Activated CD8-positive, alpha-beta memory T cell treated with anti-CD3 and anti-CD28 coated beads, Interleukin-2, amount 10 ng/mL, durations not matched to agents 7 days and 5 days (primary cell): Measurements from ENCODE around the gene MYO1E. TPM values are rescaled to one million over a fixed set of nuclear protein-coding genes. Genes with fewer than 3 reads are reported as not detected.

ENCODE experiments used
- ATAC-seq: fragments of 150-1000 bp; cut with Tn5 transposase; one replicate; pipeline ENCODE4 v1.10.0; 2021; ENCODE audit warnings: moderate library complexity
- CTCF ChIA-PET: fragments of 350-600 bp; sonication (Branson Sonifier 250); formaldehyde crosslinking; loops from one replicate; lab custom pipeline; 2021; ENCODE audit warnings: antibody characterized with exemption; lab: Charles Lee
- DNase-seq: peaks from one replicate; pipeline ENCODE4 v3.0.0-alpha.2; 2020
- H3K27ac Mint-ChIP-seq: one replicate; pipeline ENCODE4 v1.8.0; 2021; ENCODE audit warnings: mild to moderate bottlenecking, mixed read lengths
- H3K27me3 Mint-ChIP-seq: one replicate; pipeline ENCODE4 v1.8.0; 2021; ENCODE audit warnings: mixed read lengths
- H3K36me3 Mint-ChIP-seq: one replicate; pipeline ENCODE4 v1.8.0; 2021; ENCODE audit warnings: mild to moderate bottlenecking, mixed read lengths
- H3K4me1 Mint-ChIP-seq: one replicate; pipeline ENCODE4 v1.8.0; 2021; ENCODE audit warnings: mixed read lengths
- H3K4me3 Mint-ChIP-seq: one replicate; pipeline ENCODE4 v1.8.0; 2021; ENCODE audit warnings: mild to moderate bottlenecking, moderate library complexity, mixed read lengths
- H3K9me3 Mint-ChIP-seq: one replicate; pipeline ENCODE4 v1.8.0; 2022; ENCODE audit warnings: low read depth, mixed read lengths
- total RNA-seq, 2 experiments: library from RNA; stranded (reverse); gene quantifications; one replicate each; pipeline ENCODE4 v1.2.3, GENCODE V29; 2021

The MYO1E gene
- total RNA-seq, 2 experiments from 2014 or later, result 60.3 to 224 TPM

GRCh38 chr15:59232476-59232875, 140.2 kb downstream of the MYO1E start:
- Mint-ChIP-seq H3K27me3 (peaks cover 3% of the 10 kb centered on the region), H3K4me3 (no peak overlapping the region), H3K36me3 (peaks cover 6% of the 10 kb centered on the region), H3K9me3 (no peaks in the 10 kb centered on the region), H3K4me1 (peaks cover 8% of the 10 kb centered on the region), H3K27ac (no peak overlapping the region)
- CTCF ChIA-PET, result no interaction called here
- ATAC-seq, result no peak
- no peak for DNase-seq

- peaks cover 3% of the 10 kb centered on the region for H3K27me3 Mint-ChIP-seq
- H3K4me3 Mint-ChIP-seq, result no peak overlapping the region
- H3K4me1 Mint-ChIP-seq, result no peaks in the 10 kb centered on the region
- ATAC-seq, result no peak
- no peaks in the 10 kb centered on the region for H3K9me3 Mint-ChIP-seq
- H3K27ac Mint-ChIP-seq, result no peak overlapping the region
- peaks cover 6% of the 10 kb centered on the region for H3K36me3 Mint-ChIP-seq
- CTCF ChIA-PET, result interaction anchor here (1.3 kb wide), 1 partner anchor 263 kb away, joined by 3 read pairs; no protein-coding TSS in a partner anchor
- no peak for DNase-seq
Measured at GRCh38 chr15:59230531-59231055, 142.1 kb downstream of the MYO1E start.

- Mint-ChIP-seq H3K4me1 (no peaks in the 10 kb centered on the region), H3K9me3 (no peaks in the 10 kb centered on the region), H3K36me3 (peaks cover 6% of the 10 kb centered on the region), H3K4me3 (no peak overlapping the region), H3K27ac (no peak overlapping the region), H3K27me3 (peaks cover 3% of the 10 kb centered on the region)
- DNase-seq (no peak), ATAC-seq (no peak)
- CTCF ChIA-PET, result interaction anchor here (1.2 kb wide), 1 partner anchor 43 kb away, joined by 3 read pairs; no protein-coding TSS in a partner anchor
Measured at GRCh38 chr15:59229453-59229852, 143.2 kb downstream of the MYO1E start.

- H3K27me3 Mint-ChIP-seq, result peaks cover 3% of the 10 kb centered on the region
- ATAC-seq (no peak), DNase-seq (no peak)
- H3K4me3 Mint-ChIP-seq, result no peak overlapping the region
- H3K4me1 Mint-ChIP-seq, result no peaks in the 10 kb centered on the region
- H3K9me3 Mint-ChIP-seq, result no peaks in the 10 kb centered on the region
- CTCF ChIA-PET, result interaction anchor here (1.0 to 1.2 kb wide), 2 partner anchors 18 to 43 kb away, joined by 3 read pairs; no protein-coding TSS in a partner anchor
- no peak overlapping the region for H3K27ac Mint-ChIP-seq
- H3K36me3 Mint-ChIP-seq, result peaks cover 6% of the 10 kb centered on the region
Measured at GRCh38 chr15:59229015-59229414, 143.7 kb downstream of the MYO1E start.

GRCh38 chr15:59227021-59227420, 145.7 kb downstream of the MYO1E start:
- H3K4me3 Mint-ChIP-seq, result no peak overlapping the region
- H3K36me3 Mint-ChIP-seq, result peaks cover 7% of the 10 kb centered on the region
- DNase-seq (no peak), ATAC-seq (no peak)
- no peaks in the 10 kb centered on the region for H3K4me1 Mint-ChIP-seq
- no peaks in the 10 kb centered on the region for H3K9me3 Mint-ChIP-seq
- CTCF ChIA-PET, result no interaction called here
- no peak overlapping the region for H3K27ac Mint-ChIP-seq
- peaks cover 2% of the 10 kb centered on the region for H3K27me3 Mint-ChIP-seq

- Mint-ChIP-seq H3K4me1 (no peaks in the 10 kb centered on the region), H3K9me3 (no peaks in the 10 kb centered on the region)
Measured at GRCh38 chr15:59224474-59224873, 148.2 kb downstream of the MYO1E start.

GRCh38 chr15:59223736-59224135, 148.9 kb downstream of the MYO1E start:
- H3K9me3 Mint-ChIP-seq, result no peaks in the 10 kb centered on the region
- ATAC-seq, result no peak
- no peak overlapping the region for H3K27ac Mint-ChIP-seq
- no peaks in the 10 kb centered on the region for H3K27me3 Mint-ChIP-seq
- H3K4me1 Mint-ChIP-seq, result no peaks in the 10 kb centered on the region
- CTCF ChIA-PET, result interaction anchor here (1.2 kb wide), 1 partner anchor 11 kb away, joined by 4 read pairs; no protein-coding TSS in a partner anchor
- H3K4me3 Mint-ChIP-seq, result no peak overlapping the region
- H3K36me3 Mint-ChIP-seq, result peaks cover 10% of the 10 kb centered on the region
- peak; percentile 22 for DNase-seq

More at GRCh38 chr15:59224474-59224873, 148.2 kb downstream of the MYO1E start:
- no peaks in the 10 kb centered on the region for H3K27me3 Mint-ChIP-seq
- H3K36me3 Mint-ChIP-seq, result peaks cover 10% of the 10 kb centered on the region
- DNase-seq, result peak; percentile 18
- no peak for ATAC-seq
- H3K27ac Mint-ChIP-seq, result no peak overlapping the region
- CTCF ChIA-PET, result interaction anchor here (0.9 to 1.2 kb wide), 3 partner anchors 10 to 150 kb away, joined by 3 to 5 read pairs (median 4); no protein-coding TSS in a partner anchor
- no peak overlapping the region for H3K4me3 Mint-ChIP-seq

GRCh38 chr15:59222906-59223550, 149.6 kb downstream of the MYO1E start:
- DNase-seq, result peak; percentile 14
- Mint-ChIP-seq H3K4me1 (no peaks in the 10 kb centered on the region), H3K27me3 (no peaks in the 10 kb centered on the region), H3K27ac (no peak overlapping the region), H3K4me3 (no peak overlapping the region), H3K36me3 (peaks cover 10% of the 10 kb centered on the region), H3K9me3 (no peaks in the 10 kb centered on the region)
- CTCF ChIA-PET, result no interaction called here
- ATAC-seq, result no peak

- Mint-ChIP-seq H3K27ac (no peak overlapping the region), H3K36me3 (peaks cover 6% of the 10 kb centered on the region), H3K4me3 (no peak overlapping the region), H3K27me3 (no peaks in the 10 kb centered on the region), H3K4me1 (no peaks in the 10 kb centered on the region), H3K9me3 (no peaks in the 10 kb centered on the region)
- ATAC-seq (no peak), DNase-seq (no peak)
- CTCF ChIA-PET, result no interaction called here
Measured at GRCh38 chr15:59221511-59222505, 150.9 kb downstream of the MYO1E start.

GRCh38 chr15:59218710-59219109, 154.0 kb downstream of the MYO1E start:
- Mint-ChIP-seq H3K4me1 (no peaks in the 10 kb centered on the region), H3K36me3 (peaks cover 6% of the 10 kb centered on the region), H3K27me3 (no peaks in the 10 kb centered on the region), H3K9me3 (no peaks in the 10 kb centered on the region), H3K27ac (no peak overlapping the region), H3K4me3 (no peak overlapping the region)
- DNase-seq (no peak), ATAC-seq (no peak)
- CTCF ChIA-PET, result no interaction called here

- CTCF ChIA-PET, result interaction anchor here (0.6 kb wide), 1 partner anchor 403 kb away, joined by 5 read pairs; no protein-coding TSS in a partner anchor
- peaks cover 6% of the 10 kb centered on the region for H3K36me3 Mint-ChIP-seq
- H3K4me1 Mint-ChIP-seq, result no peaks in the 10 kb centered on the region
Measured at GRCh38 chr15:59217876-59218498, 154.7 kb downstream of the MYO1E start.

GRCh38 chr15:59216911-59217310, 155.8 kb downstream of the MYO1E start:
- H3K4me1 Mint-ChIP-seq, result no peaks in the 10 kb centered on the region
- DNase-seq, result no peak
- CTCF ChIA-PET, result no interaction called here
- no peak for ATAC-seq
- no peaks in the 10 kb centered on the region for H3K9me3 Mint-ChIP-seq
- H3K4me3 Mint-ChIP-seq, result no peak overlapping the region
- peaks cover 3% of the 10 kb centered on the region for H3K27me3 Mint-ChIP-seq
- peaks cover 6% of the 10 kb centered on the region for H3K36me3 Mint-ChIP-seq
- H3K27ac Mint-ChIP-seq, result no peak overlapping the region

More at GRCh38 chr15:59217876-59218498, 154.7 kb downstream of the MYO1E start:
- Mint-ChIP-seq H3K4me3 (no peak overlapping the region), H3K27ac (no peak overlapping the region), H3K27me3 (no peaks in the 10 kb centered on the region), H3K9me3 (no peaks in the 10 kb centered on the region)
- ATAC-seq (no peak), DNase-seq (peak; percentile 30)

GRCh38 chr15:59210186-59210585, 162.5 kb downstream of the MYO1E start:
- no peak overlapping the region for H3K27ac Mint-ChIP-seq
- ATAC-seq (no peak), DNase-seq (no peak)
- CTCF ChIA-PET, result no interaction called here
- peaks cover 2% of the 10 kb centered on the region for H3K4me1 Mint-ChIP-seq
- H3K9me3 Mint-ChIP-seq, result no peaks in the 10 kb centered on the region
- H3K4me3 Mint-ChIP-seq, result no peak overlapping the region
- H3K36me3 Mint-ChIP-seq, result peaks cover 12% of the 10 kb centered on the region
- H3K27me3 Mint-ChIP-seq, result peaks cover 3% of the 10 kb centered on the region
